ENCODE measurements around the gene LRCOL1.
A peak's percentile ranks its signal among the peaks of the same experiment; 100 is the strongest.

LRCOL1 gene

GRCh38 chr12:132618683-132619043, 8.3 kb upstream of the LRCOL1 start, which contains the start of gene P2RX2:
Gene P2RX2, plus strand, starts transcription at chr12:132618776. Its CDS starts 41 bp downstream, at chr12:132618817.
- Mint-ChIP-seq H3K27ac (peak within 1 kb of the TSS; percentile 3), H3K27me3 (peaks cover 70% of the 10 kb centered on the region), H3K4me3 (no peak within 1 kb of the TSS), H3K9me3 (peaks cover 9% of the 10 kb centered on the region), H3K36me3 (peaks cover 6% of the 10 kb centered on the region), H3K4me1 (peaks cover 14% of the 10 kb centered on the region)
- no peak for DNase-seq
- CTCF ChIA-PET = interaction anchor here (0.6 kb wide), 1 partner anchor 14 kb away, joined by 3 read pairs; no protein-coding TSS in a partner anchor

GRCh38 chr12:132617822-132618682, 7.7 kb upstream of the LRCOL1 start:
- Mint-ChIP-seq H3K9me3 (peaks cover 9% of the 10 kb centered on the region), H3K4me3 (no peak overlapping the region), H3K27me3 (peaks cover 75% of the 10 kb centered on the region), H3K36me3 (peaks cover 6% of the 10 kb centered on the region), H3K27ac (peak overlapping the region; percentile 3), H3K4me1 (peaks cover 12% of the 10 kb centered on the region)
- no peak for DNase-seq
- CTCF ChIA-PET = interaction anchor here (0.6 kb wide), 1 partner anchor 14 kb away, joined by 3 read pairs; no protein-coding TSS in a partner anchor

GRCh38 chr12:132617135-132617701, 6.8 kb upstream of the LRCOL1 start:
- Mint-ChIP-seq H3K4me3 (no peak overlapping the region), H3K27me3 (peaks cover 75% of the 10 kb centered on the region), H3K27ac (no peak overlapping the region), H3K4me1 (peaks cover 9% of the 10 kb centered on the region), H3K9me3 (peaks cover 9% of the 10 kb centered on the region), H3K36me3 (peaks cover 6% of the 10 kb centered on the region)
- CTCF ChIA-PET = interaction anchor here (1.5 to 5.3 kb wide), 3 partner anchors 17 to 202 kb away, joined by 3 to 47 read pairs (median 17); no protein-coding TSS in a partner anchor
- no peak for DNase-seq

DNA sequence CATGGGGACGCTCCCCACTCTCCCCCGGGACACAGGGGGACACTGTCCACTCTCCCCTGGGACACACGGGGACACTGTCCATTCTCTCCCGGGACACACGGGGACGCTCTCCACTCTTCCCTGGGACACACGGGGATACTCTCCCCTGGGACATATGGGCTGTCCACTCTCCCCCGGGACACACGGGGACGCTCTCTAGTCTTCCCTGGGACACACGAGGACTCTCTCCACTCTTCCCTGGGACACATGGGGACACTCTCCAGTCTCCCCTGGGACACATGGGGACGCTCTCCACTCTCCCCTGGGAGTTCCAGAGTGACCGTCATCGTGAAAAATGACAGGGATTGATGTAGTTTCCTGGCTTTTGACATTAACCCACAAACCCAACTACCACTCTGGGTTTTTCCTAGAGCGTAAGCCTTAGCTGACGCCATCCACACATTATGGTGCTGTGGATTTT, 5.2 kb upstream of the LRCOL1 start:
- Mint-ChIP-seq H3K4me3 (no peak overlapping the region), H3K27me3 (peaks cover 77% of the 10 kb centered on the region), H3K36me3 (peaks cover 6% of the 10 kb centered on the region), H3K4me1 (peaks cover 9% of the 10 kb centered on the region), H3K27ac (no peak overlapping the region), H3K9me3 (peaks cover 17% of the 10 kb centered on the region)
- CTCF ChIA-PET = interaction anchor here (0.6 to 5.3 kb wide), 9 partner anchors 8 to 246 kb away, joined by 3 to 47 read pairs (median 4); no protein-coding TSS in a partner anchor
- DNase-seq = no peak

DNA sequence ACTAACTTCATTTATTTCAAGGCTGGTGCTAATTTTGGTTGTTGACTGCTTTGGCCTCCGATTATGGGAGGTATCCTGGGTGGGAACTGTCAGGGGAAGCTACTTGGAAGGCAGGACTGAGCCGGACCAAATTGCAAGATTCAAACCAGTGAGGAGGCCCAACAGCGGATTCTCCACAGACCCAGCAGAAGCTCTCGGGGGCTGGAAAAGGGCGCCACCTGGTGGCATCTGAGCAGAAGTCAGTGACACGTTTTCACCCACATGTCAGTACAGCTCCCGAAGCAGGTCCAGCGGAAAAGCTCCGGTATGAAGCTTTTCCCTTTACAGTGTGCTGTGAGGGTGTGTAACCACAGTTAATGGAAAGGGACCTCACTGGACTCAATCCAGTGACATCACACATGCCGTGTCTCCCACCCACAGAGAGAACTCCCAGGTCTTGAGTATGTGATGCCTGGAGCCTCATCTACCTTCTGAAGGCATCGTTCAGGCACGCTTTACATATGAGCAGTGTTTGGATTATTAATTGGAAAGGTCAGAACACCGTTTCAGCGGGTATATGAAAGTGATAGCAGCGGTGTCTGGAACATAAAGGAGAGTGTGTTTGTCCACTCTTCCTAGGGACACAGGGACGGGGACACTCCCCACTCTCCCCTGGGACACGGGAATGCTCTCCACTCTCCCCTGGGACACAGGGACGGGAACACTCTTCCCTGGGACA, 4.6 kb upstream of the LRCOL1 start:
- Mint-ChIP-seq H3K9me3 (peaks cover 17% of the 10 kb centered on the region), H3K4me3 (no peak overlapping the region), H3K27ac (no peak overlapping the region), H3K27me3 (peaks cover 77% of the 10 kb centered on the region), H3K4me1 (peaks cover 9% of the 10 kb centered on the region), H3K36me3 (peaks cover 6% of the 10 kb centered on the region)
- peak; percentile 84 for DNase-seq
- CTCF ChIA-PET = interaction anchor here (0.7 to 5.3 kb wide), 12 partner anchors 8 to 470 kb away, joined by 3 to 47 read pairs (median 4); no protein-coding TSS in a partner anchor

DNA sequence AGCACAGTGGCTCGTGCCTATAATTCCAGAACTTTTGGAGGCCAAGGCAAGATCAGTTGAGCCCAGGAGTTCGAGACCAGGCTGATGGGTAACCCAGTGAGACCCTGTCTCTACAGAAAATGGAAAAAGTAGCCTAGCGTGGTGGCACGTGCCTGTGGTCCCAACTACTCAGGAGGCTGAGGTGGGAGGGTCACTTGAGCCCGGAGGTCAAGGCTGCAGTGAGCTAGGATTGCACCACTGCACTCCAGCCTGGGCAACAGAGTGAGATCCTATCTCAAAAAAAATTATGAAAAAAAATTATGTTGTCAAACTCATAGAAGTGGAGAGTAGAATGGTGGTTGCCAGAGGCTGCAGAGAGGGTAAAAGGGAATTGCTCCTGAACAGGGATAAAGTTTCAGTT, 3.6 kb upstream of the LRCOL1 start:
- Mint-ChIP-seq H3K27ac (no peak overlapping the region), H3K27me3 (peaks cover 76% of the 10 kb centered on the region), H3K9me3 (peaks cover 17% of the 10 kb centered on the region), H3K36me3 (peaks cover 6% of the 10 kb centered on the region), H3K4me3 (no peak overlapping the region), H3K4me1 (peaks cover 9% of the 10 kb centered on the region)
- CTCF ChIA-PET = interaction anchor here (0.7 to 5.3 kb wide), 7 partner anchors 23 to 469 kb away, joined by 3 to 47 read pairs (median 3); no protein-coding TSS in a partner anchor
- no peak for DNase-seq

GRCh38 chr12:132611620-132612019, 1.2 kb upstream of the LRCOL1 start:
- Mint-ChIP-seq H3K27me3 (peaks cover 82% of the 10 kb centered on the region), H3K4me1 (peaks cover 7% of the 10 kb centered on the region), H3K4me3 (no peak overlapping the region), H3K36me3 (no peaks in the 10 kb centered on the region), H3K9me3 (peaks cover 11% of the 10 kb centered on the region), H3K27ac (no peak overlapping the region)
- CTCF ChIA-PET = interaction anchor here (3.7 kb wide), 1 partner anchor 12 kb away, joined by 11 read pairs; no protein-coding TSS in a partner anchor
- no peak for DNase-seq

DNA sequence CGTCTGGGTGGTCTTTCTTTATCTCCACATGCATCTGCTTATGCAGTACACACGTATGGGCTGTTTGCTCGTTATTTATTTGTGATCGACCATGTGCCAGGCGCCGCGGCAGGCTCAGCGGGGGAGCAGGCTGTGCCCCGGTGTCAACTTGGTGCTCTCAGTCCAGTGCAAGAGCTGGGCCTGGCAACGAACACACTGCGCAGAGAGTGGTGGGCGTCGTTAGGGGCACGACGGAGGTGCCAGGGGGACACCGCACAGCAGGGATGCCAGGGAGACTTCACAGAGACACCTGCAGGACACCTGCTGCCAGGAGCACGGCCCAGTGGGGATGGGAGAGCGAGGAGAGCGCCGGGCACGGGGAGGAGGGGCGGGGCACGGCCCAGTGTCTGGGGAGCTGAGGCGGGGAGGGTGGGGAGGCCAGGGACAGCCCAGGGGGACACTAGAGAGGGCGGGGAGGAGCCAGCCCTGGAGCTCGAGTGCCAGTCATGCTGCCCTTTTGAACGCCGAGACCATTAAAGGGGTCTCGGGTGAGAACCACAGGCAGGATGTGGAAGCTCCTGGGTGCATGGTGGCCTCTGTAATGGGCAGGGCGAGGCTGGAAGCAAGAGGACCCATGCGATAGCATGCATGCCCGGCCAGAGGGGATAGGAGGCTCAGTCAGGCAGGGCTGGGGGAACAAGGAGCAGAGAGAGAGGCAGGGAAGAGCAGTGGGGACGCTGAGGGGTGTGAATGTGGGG, 652 bp upstream of the LRCOL1 start:
- Mint-ChIP-seq H3K27ac (peak overlapping the region; percentile 69), H3K4me1 (peaks cover 7% of the 10 kb centered on the region), H3K27me3 (peaks cover 82% of the 10 kb centered on the region), H3K9me3 (peaks cover 11% of the 10 kb centered on the region), H3K4me3 (no peak overlapping the region), H3K36me3 (no peaks in the 10 kb centered on the region)
- DNase-seq = no peak
- CTCF ChIA-PET = interaction anchor here (3.7 kb wide), 1 partner anchor 11 kb away, joined by 11 read pairs; no protein-coding TSS in a partner anchor

DNA sequence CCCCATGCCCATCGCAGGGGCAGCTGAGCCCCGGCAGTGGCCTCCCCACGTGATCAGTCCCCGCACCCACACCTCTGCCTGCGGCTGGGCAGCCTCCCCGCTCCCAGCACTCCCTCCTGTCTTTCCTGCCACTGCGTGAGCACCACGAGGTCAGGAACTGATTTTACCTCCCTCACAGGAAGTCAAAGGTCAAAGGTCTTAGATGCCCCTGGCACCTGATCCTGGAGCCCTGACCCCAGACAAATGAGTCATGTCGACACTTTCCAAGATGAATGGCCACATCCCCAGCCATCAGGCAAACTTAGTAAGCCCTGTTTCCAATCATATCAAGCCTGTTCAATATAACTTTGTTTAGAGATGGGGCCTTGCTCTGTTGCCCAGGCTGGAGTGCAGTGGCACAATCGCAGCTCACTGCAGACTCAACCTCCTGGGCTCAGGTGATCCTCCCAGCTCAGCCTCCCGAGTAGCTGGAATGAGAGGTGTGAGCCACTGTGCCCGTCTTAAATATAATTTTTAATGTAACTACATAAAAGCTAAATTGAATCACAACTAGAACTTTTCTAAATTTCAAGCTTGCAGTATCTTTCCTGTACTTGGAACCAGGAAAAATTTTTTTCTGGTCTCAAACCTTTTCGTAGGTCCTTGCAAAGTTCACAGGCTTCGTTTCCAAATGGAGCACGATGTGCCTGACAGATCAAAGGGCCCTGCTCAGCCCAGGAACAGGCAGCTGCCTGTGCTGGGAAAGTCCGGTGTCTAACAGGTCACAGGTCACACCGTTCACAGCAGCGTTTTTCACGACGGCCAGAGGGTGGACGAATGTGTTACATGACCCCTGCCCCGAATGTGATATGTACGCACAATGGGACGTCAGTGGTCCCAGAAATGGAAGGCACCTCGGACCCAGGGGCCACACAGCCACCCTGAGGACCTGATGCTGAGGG, 1.9 kb downstream of the LRCOL1 start:
- Mint-ChIP-seq H3K27me3 (peaks cover 88% of the 10 kb centered on the region), H3K4me1 (peaks cover 2% of the 10 kb centered on the region)

GRCh38 chr12:132606927-132607326, 3.5 kb downstream of the LRCOL1 start:
- Mint-ChIP-seq H3K36me3 (no peaks in the 10 kb centered on the region), H3K27me3 (peaks cover 98% of the 10 kb centered on the region), H3K27ac (no peak overlapping the region), H3K9me3 (peaks cover 7% of the 10 kb centered on the region), H3K4me3 (no peak overlapping the region), H3K4me1 (peaks cover 7% of the 10 kb centered on the region)
- CTCF ChIA-PET = no interaction called here
- DNase-seq = no peak

More for the DNA sequence above, 1.9 kb downstream of the LRCOL1 start:
- CTCF ChIA-PET = interaction anchor here (1.4 to 3.7 kb wide), 2 partner anchors 9 to 194 kb away, joined by 4 to 11 read pairs; no protein-coding TSS in a partner anchor
- peaks cover 8% of the 10 kb centered on the region for H3K9me3 Mint-ChIP-seq
- no peak overlapping the region for H3K4me3 Mint-ChIP-seq
- H3K27ac Mint-ChIP-seq = no peak overlapping the region
- no peaks in the 10 kb centered on the region for H3K36me3 Mint-ChIP-seq
- no peak for DNase-seq

GRCh38 chr12:132606466-132606865, 3.9 kb downstream of the LRCOL1 start:
- peaks cover 3% of the 10 kb centered on the region for H3K9me3 Mint-ChIP-seq
- no peak overlapping the region for H3K4me3 Mint-ChIP-seq
- peaks cover 98% of the 10 kb centered on the region for H3K27me3 Mint-ChIP-seq
- no peak for DNase-seq
- no peak overlapping the region for H3K27ac Mint-ChIP-seq
- peaks cover 7% of the 10 kb centered on the region for H3K4me1 Mint-ChIP-seq
- CTCF ChIA-PET = no interaction called here
- no peaks in the 10 kb centered on the region for H3K36me3 Mint-ChIP-seq

DNA sequence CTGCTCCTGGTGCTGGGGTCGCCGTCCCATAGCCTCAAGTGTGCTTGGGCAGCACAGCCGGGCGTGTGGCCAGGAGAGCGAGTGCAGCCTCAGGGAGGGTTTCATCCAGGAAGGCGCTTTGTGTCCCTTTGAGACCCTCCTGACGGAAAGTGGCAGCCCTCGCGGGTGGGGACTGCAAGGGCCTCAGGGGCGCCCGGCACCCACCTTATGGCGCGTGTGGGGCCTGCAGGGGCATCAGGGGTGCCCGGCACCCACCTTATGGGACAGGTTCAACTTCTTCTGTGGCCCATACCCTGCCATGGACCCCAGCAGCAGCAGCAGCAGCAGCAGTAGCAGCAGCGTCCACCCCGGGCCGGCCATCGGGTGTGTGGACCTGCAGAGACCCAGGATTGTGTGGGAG, 4.5 kb downstream of the LRCOL1 start:
- H3K9me3 Mint-ChIP-seq = no peaks in the 10 kb centered on the region
- CTCF ChIA-PET = no interaction called here
- no peak overlapping the region for H3K27ac Mint-ChIP-seq
- peaks cover 10% of the 10 kb centered on the region for H3K4me1 Mint-ChIP-seq
- H3K36me3 Mint-ChIP-seq = no peaks in the 10 kb centered on the region
- no peak overlapping the region for H3K4me3 Mint-ChIP-seq
- DNase-seq = no peak
- peaks cover 98% of the 10 kb centered on the region for H3K27me3 Mint-ChIP-seq

Measured in activated naive CD4-positive, alpha-beta T cell treated with anti-CD3 and anti-CD28 coated beads, Interleukin-2, amount 10 ng/mL, durations not matched to agents 7 days and 5 days (primary cell).